BJ (cell line): Measurements from ENCODE around the gene RBM27. TPM values are rescaled to one million over a fixed set of nuclear protein-coding genes. Genes with fewer than 3 reads are reported as not detected.

ENCODE experiments used
- CTCF ChIA-PET: fragments of 350-600 bp; formaldehyde crosslinking; extraction: SDS; loops from one replicate; lab custom pipeline; 2021; ENCODE audit warnings: antibody characterized with exemption, inconsistent platforms; lab: Yijun Ruan, JAX
- POLR2A ChIA-PET: fragments of 300-600 bp; sonication (Branson Sonifier 250); formaldehyde crosslinking; extraction: SDS; loops from one replicate; lab custom pipeline; 2021; ENCODE audit warnings: antibody characterized with exemption; lab: Charles Lee
- DNase-seq: peaks from one replicate; pipeline ENCODE4 v3.0.0-alpha.2; 2011; ENCODE audit warnings: low read depth
- H3K27me3 ChIP-seq: 2 replicates; pipeline ENCODE4 v1.6.0; 2011; ENCODE audit warnings: low read length; ENCODE audit not compliant: control insufficient read depth, insufficient read depth
- H3K36me3 ChIP-seq: 2 replicates; pipeline ENCODE4 v1.5.1; 2011; ENCODE audit warnings: low read length; ENCODE audit not compliant: control insufficient read depth, insufficient read depth
- H3K4me3 ChIP-seq: 2 replicates; pipeline ENCODE4 v1.5.1; 2011; ENCODE audit warnings: low read depth, mild to moderate bottlenecking, control low read depth, low read length
- CTCF ChIP-seq: IDR thresholded peaks from 2 replicates; pipeline ENCODE4 v1.5.1; 2011; ENCODE audit warnings: low read depth, mild to moderate bottlenecking, control low read depth, inconsistent platforms, low read length, moderate library complexity; ENCODE audit not compliant: insufficient read depth
- polyA minus RNA-seq: library from RNA; depleted of rRNA, polyadenylated mRNA; stranded (reverse); fragments of >200 nt; gene quantifications from 2 replicates; pipeline ENCODE4 v1.2.3, GENCODE V29; 2011; rRNA and poly(A)+ RNA removed
- polyA plus RNA-seq: library from polyadenylated mRNA; depleted of rRNA; stranded (reverse); fragments of >200 nt; gene quantifications from 2 replicates; pipeline ENCODE4 v1.2.3, GENCODE V29; 2011; rRNA removed

The RBM27 gene
- 13.7 and 19.0 TPM in 2 replicates for polyA plus RNA-seq
- polyA minus RNA-seq = 25.2 and 35.3 TPM in 2 replicates

GRCh38 chr5:146203011-146203871 lies at the start of gene RBM27:
Gene RBM27 (plus strand): TSS chr5:146203605. CDS start chr5:146203766, 161 bp downstream.
- peak within 1 kb of the TSS; percentile 82 for H3K4me3 ChIP-seq
- ChIA-PET POLR2A (no interaction called here), CTCF (no interaction called here)
- no peaks in the 10 kb centered on the region for H3K36me3 ChIP-seq
- H3K27me3 ChIP-seq = no peaks in the 10 kb centered on the region
- peak; percentile 90 for DNase-seq
- no peak for TF ChIP-seq CTCF

- TF ChIP-seq CTCF = no peak
- ChIA-PET POLR2A (no interaction called here), CTCF (no interaction called here)
- H3K4me3 ChIP-seq = no peak overlapping the region
- no peak for DNase-seq
- peaks cover 18% of the 10 kb centered on the region for H3K36me3 ChIP-seq
- no peaks in the 10 kb centered on the region for H3K27me3 ChIP-seq
These were observed 45.1 kb upstream of the RBM27 start for GRCh38 chr5:146158255-146158654.

- H3K4me3 ChIP-seq = no peak overlapping the region
- TF ChIP-seq CTCF = no peak
- H3K36me3 ChIP-seq = peaks cover 9% of the 10 kb centered on the region
- ChIA-PET CTCF (no interaction called here), POLR2A (no interaction called here)
- no peaks in the 10 kb centered on the region for H3K27me3 ChIP-seq
- DNase-seq = no peak
These were observed 39.0 kb upstream of the RBM27 start for GRCh38 chr5:146164382-146164781.

- POLR2A ChIA-PET = no interaction called here
- DNase-seq = no peak
These were observed 37.9 kb upstream of the RBM27 start for GRCh38 chr5:146165460-146165859.

More at GRCh38 chr5:146165460-146165859, 37.9 kb upstream of the RBM27 start:
- no peak for TF ChIP-seq CTCF
- Histone ChIP-seq H3K36me3 (peaks cover 8% of the 10 kb centered on the region), H3K27me3 (no peaks in the 10 kb centered on the region), H3K4me3 (no peak overlapping the region)
- CTCF ChIA-PET = interaction anchor here (1.0 to 1.5 kb wide), 2 partner anchors 9 to 24 kb away, joined by 3 to 8 read pairs; no protein-coding TSS in a partner anchor
